ENCODE results near the gene TCFL5. TPM values are rescaled to one million over a fixed set of nuclear protein-coding genes. Genes with fewer than 3 reads are reported as not detected.
A peak's percentile ranks its signal among the peaks of the same experiment; 100 is the strongest.

The TCFL5 gene
- total and polyA plus RNA-seq, 10 of the 15 experiments (the other 5 are each of a cell fraction or from before 2014, with no cell fraction given): 0.48 to 8.1 (median 3.8) TPM

GRCh38 chr20:62795023-62795761, 66.4 kb downstream of the TCFL5 start (continued):
- TF ChIP-seq PAX8 (IDR thresholded peaks at IDR 0.05): no peak
- TF ChIP-seq BHLHE40 (IDR thresholded peaks at IDR 0.05; ENCODE audit: borderline replicate concordance in 1 of 2, low read depth in 2 of 2, low read length in 1 of 2): peak in 1 of 2 experiments; percentile 53; a peak in 2 of 4 replicates
- TF ChIP-seq MEF2B (IDR thresholded peaks at IDR 0.05; ENCODE audit: partially characterized antibody, poor library complexity, severe bottlenecking): no peak
- no peak for TF ChIP-seq CHD4 (IDR thresholded peaks at IDR 0.05)
- TF ChIP-seq BACH1 (IDR thresholded peaks at IDR 0.05; ENCODE audit: borderline replicate concordance): peak; percentile 66
- TF ChIP-seq, protein P1, sequence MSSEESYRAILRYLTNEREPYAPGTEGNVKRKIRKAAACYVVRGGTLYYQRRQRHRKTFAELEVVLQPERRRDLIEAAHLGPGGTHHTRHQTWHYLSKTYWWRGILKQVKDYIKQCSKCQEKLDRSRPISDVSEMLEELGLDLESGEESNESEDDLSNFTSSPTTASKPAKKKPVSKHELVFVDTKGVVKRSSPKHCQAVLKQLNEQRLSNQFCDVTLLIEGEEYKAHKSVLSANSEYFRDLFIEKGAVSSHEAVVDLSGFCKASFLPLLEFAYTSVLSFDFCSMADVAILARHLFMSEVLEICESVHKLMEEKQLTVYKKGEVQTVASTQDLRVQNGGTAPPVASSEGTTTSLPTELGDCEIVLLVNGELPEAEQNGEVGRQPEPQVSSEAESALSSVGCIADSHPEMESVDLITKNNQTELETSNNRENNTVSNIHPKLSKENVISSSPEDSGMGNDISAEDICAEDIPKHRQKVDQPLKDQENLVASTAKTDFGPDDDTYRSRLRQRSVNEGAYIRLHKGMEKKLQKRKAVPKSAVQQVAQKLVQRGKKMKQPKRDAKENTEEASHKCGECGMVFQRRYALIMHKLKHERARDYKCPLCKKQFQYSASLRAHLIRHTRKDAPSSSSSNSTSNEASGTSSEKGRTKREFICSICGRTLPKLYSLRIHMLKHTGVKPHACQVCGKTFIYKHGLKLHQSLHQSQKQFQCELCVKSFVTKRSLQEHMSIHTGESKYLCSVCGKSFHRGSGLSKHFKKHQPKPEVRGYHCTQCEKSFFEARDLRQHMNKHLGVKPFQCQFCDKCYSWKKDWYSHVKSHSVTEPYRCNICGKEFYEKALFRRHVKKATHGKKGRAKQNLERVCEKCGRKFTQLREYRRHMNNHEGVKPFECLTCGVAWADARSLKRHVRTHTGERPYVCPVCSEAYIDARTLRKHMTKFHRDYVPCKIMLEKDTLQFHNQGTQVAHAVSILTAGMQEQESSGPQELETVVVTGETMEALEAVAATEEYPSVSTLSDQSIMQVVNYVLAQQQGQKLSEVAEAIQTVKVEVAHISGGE (CRISPR knock-in tag; IDR thresholded peaks at IDR 0.05): no peak
- TF ChIP-seq ZBED1 (IDR thresholded peaks at IDR 0.05; ENCODE audit: borderline replicate concordance): no peak
- TF ChIP-seq JUND (IDR thresholded peaks at IDR 0.05; ENCODE audit: low read depth, low read length): no peak
- TF ChIP-seq IKZF1 (conservative IDR thresholded peaks at IDR 0.05): peak; percentile 28; the same call in 1 of the 2 replicates
- TF ChIP-seq, protein P2, sequence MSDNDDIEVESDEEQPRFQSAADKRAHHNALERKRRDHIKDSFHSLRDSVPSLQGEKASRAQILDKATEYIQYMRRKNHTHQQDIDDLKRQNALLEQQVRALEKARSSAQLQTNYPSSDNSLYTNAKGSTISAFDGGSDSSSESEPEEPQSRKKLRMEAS (IDR thresholded peaks at IDR 0.05; ENCODE audit: low read depth, low read length): peak; percentile 46; the same call in 1 of the 2 replicates
- peak; percentile 31; the same call in 1 of the 2 replicates for TF ChIP-seq SIN3A (IDR thresholded peaks at IDR 0.05; ENCODE audit: low read depth, low read length)
- no peak for TF ChIP-seq PAX5 (IDR thresholded peaks at IDR 0.05; ENCODE audit: borderline replicate concordance, low read depth, low read length)
- TF ChIP-seq NBN (IDR thresholded peaks at IDR 0.05): no peak
- TF ChIP-seq CHD2 (IDR thresholded peaks at IDR 0.05; ENCODE audit: borderline replicate concordance, low read depth, low read length): no peak
- no peak for TF ChIP-seq MTA3 (IDR thresholded peaks at IDR 0.05; ENCODE audit: borderline replicate concordance, low read length)
